ENCODE results near the gene KCNMB4. TPM values are rescaled to one million over a fixed set of nuclear protein-coding genes. Genes with fewer than 3 reads are reported as not detected.
A peak's percentile ranks its signal among the peaks of the same experiment; 100 is the strongest.

The KCNMB4 gene
- total RNA-seq, 4 donors from 2014 or later: 0.18 to 1.2 (median 0.93) TPM

GRCh38 chr12:70402597-70402996, 36.5 kb downstream of the KCNMB4 start:
- TF ChIP-seq CTCF (IDR thresholded peaks at IDR 0.05): peak in 1 of 6 experiments; percentile 3
- TF ChIP-seq POLR2A (IDR thresholded peaks at IDR 0.05): no peak
- Histone ChIP-seq H3K36me3 (no peaks in the 10 kb centered on the region), H3K27me3 (no peaks in the 10 kb centered on the region), H3K4me3 (no peak overlapping the region), H3K9me3 (no peaks in the 10 kb centered on the region), H3K27ac (no peak overlapping the region), H3K4me1 (no peaks in the 10 kb centered on the region)
- no peak for DNase-seq

GRCh38 chr12:70403826-70404225, 37.7 kb downstream of the KCNMB4 start:
- H3K27ac ChIP-seq: no peak overlapping the region
- H3K36me3 ChIP-seq: no peaks in the 10 kb centered on the region
- no peak for DNase-seq
- no peak overlapping the region for H3K4me3 ChIP-seq
- no peaks in the 10 kb centered on the region for H3K4me1 ChIP-seq
- no peaks in the 10 kb centered on the region for H3K27me3 ChIP-seq
- TF ChIP-seq POLR2A (IDR thresholded peaks at IDR 0.05) (no peak), CTCF (IDR thresholded peaks at IDR 0.05) (no peak)
- no peaks in the 10 kb centered on the region for H3K9me3 ChIP-seq

GRCh38 chr12:70408004-70408790, 42.1 kb downstream of the KCNMB4 start:
- H3K36me3 ChIP-seq: no peaks in the 10 kb centered on the region
- H3K27ac ChIP-seq: no peak overlapping the region
- DNase-seq: no peak
- TF ChIP-seq CTCF (IDR thresholded peaks at IDR 0.05) (no peak), POLR2A (IDR thresholded peaks at IDR 0.05) (no peak)
- H3K4me3 ChIP-seq: no peak overlapping the region
- no peaks in the 10 kb centered on the region for H3K4me1 ChIP-seq
- no peaks in the 10 kb centered on the region for H3K9me3 ChIP-seq
- H3K27me3 ChIP-seq: no peaks in the 10 kb centered on the region

GRCh38 chr12:70415987-70416386, 49.9 kb downstream of the KCNMB4 start:
- Histone ChIP-seq H3K27ac (no peak overlapping the region), H3K9me3 (no peaks in the 10 kb centered on the region), H3K4me3 (no peak overlapping the region), H3K36me3 (no peaks in the 10 kb centered on the region), H3K4me1 (no peaks in the 10 kb centered on the region), H3K27me3 (no peaks in the 10 kb centered on the region)
- no peak for TF ChIP-seq CTCF (IDR thresholded peaks at IDR 0.05)
- no peak for DNase-seq

- Histone ChIP-seq H3K4me1 (no peaks in the 10 kb centered on the region), H3K36me3 (no peaks in the 10 kb centered on the region), H3K4me3 (no peak overlapping the region), H3K27me3 (no peaks in the 10 kb centered on the region), H3K27ac (no peak overlapping the region), H3K9me3 (no peaks in the 10 kb centered on the region)
- TF ChIP-seq CTCF (IDR thresholded peaks at IDR 0.05) (no peak), POLR2A (IDR thresholded peaks at IDR 0.05) (no peak)
- no peak for DNase-seq
These were observed 51.0 kb downstream of the KCNMB4 start for GRCh38 chr12:70417121-70417520.
